GM12878 (cell line): ENCODE results near the gene TUBB. TPM values are rescaled to one million over a fixed set of nuclear protein-coding genes. Genes with fewer than 3 reads are reported as not detected.

Experiments
- CBFB ChIP-seq: IDR thresholded peaks from 2 replicates; pipeline ENCODE4 v1.6.1; 2016; ENCODE audit warnings: antibody characterized with exemption, low read depth
- CREM ChIP-seq: IDR thresholded peaks from 2 replicates; pipeline ENCODE4 v1.6.1; 2014; ENCODE audit warnings: antibody characterized with exemption, low read depth
- DPF2 ChIP-seq: fragments of 450-650 bp; IDR thresholded peaks from 2 replicates; pipeline ENCODE4 v1.6.1; 2017; ENCODE audit warnings: mild to moderate bottlenecking
- FOXM1 ChIP-seq: IDR thresholded peaks from 2 replicates; pipeline ENCODE4 v1.6.1; 2012; ENCODE audit warnings: low read depth, mild to moderate bottlenecking, inconsistent platforms, low read length, moderate library complexity
- GABPA ChIP-seq: IDR thresholded peaks from 2 replicates; pipeline ENCODE4 v1.6.1; 2014; ENCODE audit warnings: antibody characterized with exemption, low read depth, mild to moderate bottlenecking, inconsistent platforms
- KLF5 ChIP-seq: fragments of 450-650 bp; IDR thresholded peaks from 2 replicates; pipeline ENCODE4 v1.6.1; 2014; ENCODE audit warnings: mild to moderate bottlenecking; ENCODE audit not compliant: partially characterized antibody
- MEF2B ChIP-seq: fragments of 450-650 bp; IDR thresholded peaks from 2 replicates; pipeline ENCODE4 v1.6.1; 2018; ENCODE audit warnings: mild to moderate bottlenecking, moderate library complexity; ENCODE audit not compliant: partially characterized antibody, poor library complexity, severe bottlenecking
- NFYB ChIP-seq: IDR thresholded peaks from 2 replicates; pipeline ENCODE4 v1.6.1; 2011; ENCODE audit warnings: low read depth, mild to moderate bottlenecking, low read length, improper control_type of control experiment, moderate library complexity; ENCODE audit not compliant: insufficient read depth
- POLR2AphosphoS5 ChIP-seq: IDR thresholded peaks from 2 replicates; pipeline ENCODE4 v1.6.1; 2011; ENCODE audit warnings: mild to moderate bottlenecking, low read length, inconsistent platforms
- RAD21 ChIP-seq: IDR thresholded peaks from 2 replicates; pipeline ENCODE4 v1.6.1; 2011; ENCODE audit warnings: mild to moderate bottlenecking, low read depth, low read length, moderate library complexity; ENCODE audit not compliant: insufficient read depth
- SMAD1 ChIP-seq: fragments of 450-650 bp; IDR thresholded peaks from 2 replicates; pipeline ENCODE4 v1.6.1; 2018; ENCODE audit warnings: mild to moderate bottlenecking, low read depth; ENCODE audit not compliant: partially characterized antibody
- SPI1 ChIP-seq: IDR thresholded peaks from 2 replicates; pipeline ENCODE4 v1.6.1; 2011; ENCODE audit warnings: low read depth, mild to moderate bottlenecking, low read length, moderate library complexity, borderline replicate concordance; ENCODE audit not compliant: insufficient read depth
- TAF1 ChIP-seq: IDR thresholded peaks from 2 replicates; pipeline ENCODE4 v1.6.1; 2011; ENCODE audit warnings: mild to moderate bottlenecking, low read depth, low read length, borderline replicate concordance
- TCF12 ChIP-seq: IDR thresholded peaks from 2 replicates; pipeline ENCODE4 v1.6.1; 2011; ENCODE audit warnings: low read depth, mild to moderate bottlenecking, low read length
- YY1 ChIP-seq: IDR thresholded peaks from 2 replicates; pipeline ENCODE4 v1.6.1; 2011; ENCODE audit warnings: low read depth, mild to moderate bottlenecking, low read length
- polyA plus RNA-seq, 11 experiments: library from polyadenylated mRNA; depleted of rRNA in 4 of 11; unstranded in 6 of 11; stranded (reverse) in 5 of 11; fragments of >200 nt; fragmentation: Nextera tagmentation in 4 of 11; fragmentation: Illumina TruSeq in 1 of 11; extraction: Ambion mirVana in 4 of 11; extraction: Trizol in 1 of 11; gene quantifications; 1 replicate in 1 of 11; 2 replicates in 10 of 11; pipeline versions ENCODE4 v1.2.1 to v1.2.3, GENCODE V29; 2011 to 2016; ENCODE audit warnings: inconsistent platforms in 2 of 11, missing spikeins in 2 of 11, low read depth in 1 of 11
- total RNA-seq, 4 experiments: library from RNA; depleted of rRNA in 3 of 4; stranded (reverse); fragments of >200 nt in 3 of 4; fragmentation: Illumina TruSeq in 1 of 4; extraction: Trizol in 1 of 4; gene quantifications; 2 replicates each; pipeline versions ENCODE4 v1.2.1 to v1.2.3, GENCODE V29; 2013 to 2021
- TF ChIP-seq, protein P1 (sequence below): fragments of 450-650 bp; conservative IDR thresholded peaks from 2 replicates; pipeline ENCODE4 v1.6.1; 2017; ENCODE audit warnings: mild to moderate bottlenecking, moderate library complexity
- TF ChIP-seq, protein P2 (sequence below): fragments of 450-650 bp; IDR thresholded peaks from 2 replicates; pipeline ENCODE4 v1.6.1; 2017; ENCODE audit warnings: borderline replicate concordance
- TF ChIP-seq, protein P3 (sequence below): fragments of 450-650 bp; IDR thresholded peaks from 2 replicates; pipeline ENCODE4 v1.6.1; 2017; ENCODE audit warnings: mild to moderate bottlenecking
- TF ChIP-seq, protein P4 (sequence below): fragments of 450-650 bp; IDR thresholded peaks from 2 replicates; pipeline ENCODE4 v1.6.1; 2017; ENCODE audit warnings: low read depth, mild to moderate bottlenecking, moderate library complexity
- TF ChIP-seq, protein P5 (sequence below): IDR thresholded peaks from 2 replicates; pipeline ENCODE4 v1.6.1; 2011; ENCODE audit warnings: borderline replicate concordance, low read depth, mild to moderate bottlenecking, moderate library complexity, mixed read lengths, low read length; ENCODE audit not compliant: insufficient read depth; ENCODE audit errors: extremely low read length

The TUBB gene
- total and polyA plus RNA-seq, 10 of the 15 experiments (the other 5 are each of a cell fraction or from before 2014, with no cell fraction given): 1,039 to 3,052 (median 1,656) TPM

DNA sequence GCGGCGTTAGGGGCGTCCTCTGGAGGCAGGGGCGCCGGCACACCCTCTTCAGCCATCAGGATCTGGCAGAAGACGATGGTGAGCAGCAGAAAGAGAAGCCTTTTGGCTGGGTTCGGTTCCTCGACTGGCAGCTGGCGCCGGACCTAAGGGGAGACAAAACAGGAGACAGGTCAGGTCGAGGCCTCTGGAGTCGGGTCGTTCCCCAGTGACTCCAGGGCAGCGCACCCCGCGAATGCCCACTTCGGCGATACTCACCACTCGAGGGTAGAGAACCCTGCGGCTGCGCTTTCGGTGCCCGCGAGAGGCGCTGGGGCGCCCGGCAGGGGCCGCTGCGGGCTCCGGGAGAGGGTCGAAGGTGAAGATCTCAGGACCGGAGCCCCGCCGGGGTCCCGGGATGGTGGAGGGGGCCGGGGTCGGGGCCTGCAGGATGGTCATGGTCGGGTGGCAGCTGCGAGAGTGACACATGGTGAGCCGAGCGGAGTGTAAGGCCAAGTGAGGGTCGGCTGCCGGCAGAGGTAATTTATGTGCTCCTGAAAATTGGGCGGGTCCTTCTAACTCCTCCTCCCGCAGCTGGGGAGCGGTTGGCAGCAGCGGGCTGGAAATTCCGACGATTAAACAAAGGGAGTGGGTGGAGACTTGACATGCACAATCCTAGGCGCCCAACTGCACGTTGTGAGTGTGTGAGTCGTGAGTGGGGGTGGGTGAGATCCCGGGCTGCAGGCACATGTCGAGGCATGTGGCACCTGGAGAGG is 24.1 kb downstream of the TUBB start, which contains the start of gene IER3 (continued):
- TF ChIP-seq, protein P1, sequence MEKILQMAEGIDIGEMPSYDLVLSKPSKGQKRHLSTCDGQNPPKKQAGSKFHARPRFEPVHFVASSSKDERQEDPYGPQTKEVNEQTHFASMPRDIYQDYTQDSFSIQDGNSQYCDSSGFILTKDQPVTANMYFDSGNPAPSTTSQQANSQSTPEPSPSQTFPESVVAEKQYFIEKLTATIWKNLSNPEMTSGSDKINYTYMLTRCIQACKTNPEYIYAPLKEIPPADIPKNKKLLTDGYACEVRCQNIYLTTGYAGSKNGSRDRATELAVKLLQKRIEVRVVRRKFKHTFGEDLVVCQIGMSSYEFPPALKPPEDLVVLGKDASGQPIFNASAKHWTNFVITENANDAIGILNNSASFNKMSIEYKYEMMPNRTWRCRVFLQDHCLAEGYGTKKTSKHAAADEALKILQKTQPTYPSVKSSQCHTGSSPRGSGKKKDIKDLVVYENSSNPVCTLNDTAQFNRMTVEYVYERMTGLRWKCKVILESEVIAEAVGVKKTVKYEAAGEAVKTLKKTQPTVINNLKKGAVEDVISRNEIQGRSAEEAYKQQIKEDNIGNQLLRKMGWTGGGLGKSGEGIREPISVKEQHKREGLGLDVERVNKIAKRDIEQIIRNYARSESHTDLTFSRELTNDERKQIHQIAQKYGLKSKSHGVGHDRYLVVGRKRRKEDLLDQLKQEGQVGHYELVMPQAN: peak; percentile 22; the same call in 1 of the 2 replicates
- TF ChIP-seq YY1 (peak; percentile 18; the same call in 1 of the 2 replicates), TAF1 (peak; percentile 89), RAD21 (peak; percentile 58), CREM (no peak; the same call in 1 of the 2 replicates), NFYB (no peak), POLR2AphosphoS5 (peak; percentile 98), TCF12 (peak; percentile 93), MEF2B (peak; percentile 32), DPF2 (0 out of 2 replicates have a peak, but pooled peaks have one; percentile 42), GABPA (no peak), CBFB (peak; percentile 92), SMAD1 (peak; percentile 78), FOXM1 (peak; percentile 31; the same call in 1 of the 2 replicates), KLF5 (peak; percentile 45), SPI1 (no peak)
- TF ChIP-seq, protein P2, sequence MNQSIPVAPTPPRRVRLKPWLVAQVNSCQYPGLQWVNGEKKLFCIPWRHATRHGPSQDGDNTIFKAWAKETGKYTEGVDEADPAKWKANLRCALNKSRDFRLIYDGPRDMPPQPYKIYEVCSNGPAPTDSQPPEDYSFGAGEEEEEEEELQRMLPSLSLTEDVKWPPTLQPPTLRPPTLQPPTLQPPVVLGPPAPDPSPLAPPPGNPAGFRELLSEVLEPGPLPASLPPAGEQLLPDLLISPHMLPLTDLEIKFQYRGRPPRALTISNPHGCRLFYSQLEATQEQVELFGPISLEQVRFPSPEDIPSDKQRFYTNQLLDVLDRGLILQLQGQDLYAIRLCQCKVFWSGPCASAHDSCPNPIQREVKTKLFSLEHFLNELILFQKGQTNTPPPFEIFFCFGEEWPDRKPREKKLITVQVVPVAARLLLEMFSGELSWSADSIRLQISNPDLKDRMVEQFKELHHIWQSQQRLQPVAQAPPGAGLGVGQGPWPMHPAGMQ: no peak
- TF ChIP-seq, protein P3, sequence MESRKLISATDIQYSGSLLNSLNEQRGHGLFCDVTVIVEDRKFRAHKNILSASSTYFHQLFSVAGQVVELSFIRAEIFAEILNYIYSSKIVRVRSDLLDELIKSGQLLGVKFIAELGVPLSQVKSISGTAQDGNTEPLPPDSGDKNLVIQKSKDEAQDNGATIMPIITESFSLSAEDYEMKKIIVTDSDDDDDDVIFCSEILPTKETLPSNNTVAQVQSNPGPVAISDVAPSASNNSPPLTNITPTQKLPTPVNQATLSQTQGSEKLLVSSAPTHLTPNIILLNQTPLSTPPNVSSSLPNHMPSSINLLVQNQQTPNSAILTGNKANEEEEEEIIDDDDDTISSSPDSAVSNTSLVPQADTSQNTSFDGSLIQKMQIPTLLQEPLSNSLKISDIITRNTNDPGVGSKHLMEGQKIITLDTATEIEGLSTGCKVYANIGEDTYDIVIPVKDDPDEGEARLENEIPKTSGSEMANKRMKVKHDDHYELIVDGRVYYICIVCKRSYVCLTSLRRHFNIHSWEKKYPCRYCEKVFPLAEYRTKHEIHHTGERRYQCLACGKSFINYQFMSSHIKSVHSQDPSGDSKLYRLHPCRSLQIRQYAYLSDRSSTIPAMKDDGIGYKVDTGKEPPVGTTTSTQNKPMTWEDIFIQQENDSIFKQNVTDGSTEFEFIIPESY: no peak
- TF ChIP-seq, protein P4, sequence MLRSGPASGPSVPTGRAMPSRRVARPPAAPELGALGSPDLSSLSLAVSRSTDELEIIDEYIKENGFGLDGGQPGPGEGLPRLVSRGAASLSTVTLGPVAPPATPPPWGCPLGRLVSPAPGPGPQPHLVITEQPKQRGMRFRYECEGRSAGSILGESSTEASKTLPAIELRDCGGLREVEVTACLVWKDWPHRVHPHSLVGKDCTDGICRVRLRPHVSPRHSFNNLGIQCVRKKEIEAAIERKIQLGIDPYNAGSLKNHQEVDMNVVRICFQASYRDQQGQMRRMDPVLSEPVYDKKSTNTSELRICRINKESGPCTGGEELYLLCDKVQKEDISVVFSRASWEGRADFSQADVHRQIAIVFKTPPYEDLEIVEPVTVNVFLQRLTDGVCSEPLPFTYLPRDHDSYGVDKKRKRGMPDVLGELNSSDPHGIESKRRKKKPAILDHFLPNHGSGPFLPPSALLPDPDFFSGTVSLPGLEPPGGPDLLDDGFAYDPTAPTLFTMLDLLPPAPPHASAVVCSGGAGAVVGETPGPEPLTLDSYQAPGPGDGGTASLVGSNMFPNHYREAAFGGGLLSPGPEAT: 0 out of 2 replicates have a peak, but pooled peaks have one; percentile 28
- TF ChIP-seq, protein P5, sequence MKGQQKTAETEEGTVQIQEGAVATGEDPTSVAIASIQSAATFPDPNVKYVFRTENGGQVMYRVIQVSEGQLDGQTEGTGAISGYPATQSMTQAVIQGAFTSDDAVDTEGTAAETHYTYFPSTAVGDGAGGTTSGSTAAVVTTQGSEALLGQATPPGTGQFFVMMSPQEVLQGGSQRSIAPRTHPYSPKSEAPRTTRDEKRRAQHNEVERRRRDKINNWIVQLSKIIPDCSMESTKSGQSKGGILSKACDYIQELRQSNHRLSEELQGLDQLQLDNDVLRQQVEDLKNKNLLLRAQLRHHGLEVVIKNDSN: no peak
